ENCODE measurements around the gene CABP1. TPM values are rescaled to one million over a fixed set of nuclear protein-coding genes. Genes with fewer than 3 reads are reported as not detected.

Gene CABP1
- total RNA-seq, 1 donor from 2014 or later = 1.2 TPM

DNA sequence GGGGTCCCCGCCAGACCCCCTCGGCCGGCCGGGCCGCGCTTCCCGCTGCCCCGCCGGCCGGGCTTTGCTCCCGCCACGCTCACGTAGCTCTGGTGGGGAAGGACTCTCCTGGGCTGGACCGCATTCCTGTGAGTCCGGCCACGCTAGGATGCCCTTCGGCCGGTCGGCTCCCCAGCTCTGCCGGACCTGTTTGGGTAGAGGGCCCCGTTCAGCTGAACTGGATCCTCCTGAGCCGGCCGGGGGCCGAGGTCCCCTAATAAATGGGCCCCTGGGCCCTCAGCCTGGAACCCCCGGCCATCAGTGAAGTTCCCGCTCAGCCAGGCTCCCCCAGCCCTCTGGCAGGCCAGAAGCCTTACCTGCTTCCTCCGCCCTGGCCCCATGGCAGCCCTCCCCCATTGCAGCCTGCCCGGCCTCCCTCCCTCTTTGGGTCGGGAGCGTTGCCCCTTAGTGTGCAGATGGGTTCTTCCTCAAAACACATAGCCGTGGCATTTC, 70.4 kb downstream of the CABP1 start:
- Mint-ChIP-seq H3K9me3 (no peaks in the 10 kb centered on the region), H3K27ac (ENCODE audit: unreplicated experiment) (peak overlapping the region; percentile 89), H3K36me3 (ENCODE audit: low read depth) (peaks cover 6% of the 10 kb centered on the region), H3K4me1 (peaks cover 41% of the 10 kb centered on the region), H3K4me3 (peak overlapping the region; percentile 87), H3K27me3 (ENCODE audit: low read depth) (no peaks in the 10 kb centered on the region)
- DNase-seq (ENCODE audit: low read depth, low spot score) = no peak
- TF ChIP-seq, protein P1, sequence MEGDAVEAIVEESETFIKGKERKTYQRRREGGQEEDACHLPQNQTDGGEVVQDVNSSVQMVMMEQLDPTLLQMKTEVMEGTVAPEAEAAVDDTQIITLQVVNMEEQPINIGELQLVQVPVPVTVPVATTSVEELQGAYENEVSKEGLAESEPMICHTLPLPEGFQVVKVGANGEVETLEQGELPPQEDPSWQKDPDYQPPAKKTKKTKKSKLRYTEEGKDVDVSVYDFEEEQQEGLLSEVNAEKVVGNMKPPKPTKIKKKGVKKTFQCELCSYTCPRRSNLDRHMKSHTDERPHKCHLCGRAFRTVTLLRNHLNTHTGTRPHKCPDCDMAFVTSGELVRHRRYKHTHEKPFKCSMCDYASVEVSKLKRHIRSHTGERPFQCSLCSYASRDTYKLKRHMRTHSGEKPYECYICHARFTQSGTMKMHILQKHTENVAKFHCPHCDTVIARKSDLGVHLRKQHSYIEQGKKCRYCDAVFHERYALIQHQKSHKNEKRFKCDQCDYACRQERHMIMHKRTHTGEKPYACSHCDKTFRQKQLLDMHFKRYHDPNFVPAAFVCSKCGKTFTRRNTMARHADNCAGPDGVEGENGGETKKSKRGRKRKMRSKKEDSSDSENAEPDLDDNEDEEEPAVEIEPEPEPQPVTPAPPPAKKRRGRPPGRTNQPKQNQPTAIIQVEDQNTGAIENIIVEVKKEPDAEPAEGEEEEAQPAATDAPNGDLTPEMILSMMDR (conservative IDR thresholded peaks at IDR 0.05) = no peak

DNA sequence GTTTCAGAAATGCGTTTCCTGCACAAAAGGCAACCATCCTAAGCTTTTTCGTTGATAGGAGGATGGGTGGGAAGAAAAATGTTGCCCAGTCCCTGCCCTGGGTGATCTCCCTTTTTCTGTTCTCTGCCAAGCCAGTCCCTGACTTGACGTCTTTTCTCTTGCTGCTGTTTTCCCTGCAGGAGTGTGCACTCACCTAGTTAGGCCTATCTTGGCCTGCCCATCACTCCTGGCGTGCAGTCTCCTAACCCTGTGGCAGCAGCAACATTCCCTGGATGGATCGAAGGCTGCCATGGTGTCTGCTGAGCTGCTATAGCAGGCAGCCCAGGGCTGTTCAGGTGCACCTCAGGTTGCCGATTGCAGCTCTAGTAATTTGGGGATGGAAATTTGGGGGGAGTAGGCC, 71.0 kb downstream of the CABP1 start:
- no peak for DNase-seq (ENCODE audit: low read depth, low spot score)
- no peaks in the 10 kb centered on the region for H3K9me3 Mint-ChIP-seq
- H3K27ac Mint-ChIP-seq (ENCODE audit: unreplicated experiment) = peak overlapping the region; percentile 21
- peaks cover 6% of the 10 kb centered on the region for H3K36me3 Mint-ChIP-seq (ENCODE audit: low read depth)
- H3K4me1 Mint-ChIP-seq = peaks cover 41% of the 10 kb centered on the region
- TF ChIP-seq, protein P1 (conservative IDR thresholded peaks at IDR 0.05) = no peak
- H3K27me3 Mint-ChIP-seq (ENCODE audit: low read depth) = no peaks in the 10 kb centered on the region
- peak overlapping the region; percentile 87 for H3K4me3 Mint-ChIP-seq

DNA sequence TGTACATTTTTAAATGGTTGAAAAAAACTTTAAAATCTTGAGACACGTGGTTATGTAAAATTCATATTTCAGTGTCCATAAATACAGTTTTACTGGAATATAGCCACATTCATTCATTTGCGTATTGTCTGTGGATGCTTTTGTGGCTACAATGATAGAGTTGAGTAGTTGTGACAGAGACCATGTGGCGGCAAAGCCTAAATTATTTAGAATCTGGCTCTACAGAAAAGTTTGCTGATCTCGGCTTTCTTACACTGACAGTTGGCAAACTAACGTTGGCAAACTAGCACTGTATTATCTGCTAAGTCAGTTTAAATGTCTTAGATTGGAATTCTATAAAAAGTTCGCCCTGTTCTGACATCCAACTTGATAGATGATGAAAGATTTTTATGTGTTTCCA, 72.2 kb downstream of the CABP1 start:
- Mint-ChIP-seq H3K27ac (ENCODE audit: unreplicated experiment) (no peak overlapping the region), H3K4me1 (peaks cover 41% of the 10 kb centered on the region), H3K9me3 (no peaks in the 10 kb centered on the region), H3K36me3 (ENCODE audit: low read depth) (peaks cover 10% of the 10 kb centered on the region), H3K27me3 (ENCODE audit: low read depth) (no peaks in the 10 kb centered on the region), H3K4me3 (peak overlapping the region; percentile 87)
- TF ChIP-seq, protein P1 (conservative IDR thresholded peaks at IDR 0.05) = no peak
- no peak for DNase-seq (ENCODE audit: low read depth, low spot score)

DNA sequence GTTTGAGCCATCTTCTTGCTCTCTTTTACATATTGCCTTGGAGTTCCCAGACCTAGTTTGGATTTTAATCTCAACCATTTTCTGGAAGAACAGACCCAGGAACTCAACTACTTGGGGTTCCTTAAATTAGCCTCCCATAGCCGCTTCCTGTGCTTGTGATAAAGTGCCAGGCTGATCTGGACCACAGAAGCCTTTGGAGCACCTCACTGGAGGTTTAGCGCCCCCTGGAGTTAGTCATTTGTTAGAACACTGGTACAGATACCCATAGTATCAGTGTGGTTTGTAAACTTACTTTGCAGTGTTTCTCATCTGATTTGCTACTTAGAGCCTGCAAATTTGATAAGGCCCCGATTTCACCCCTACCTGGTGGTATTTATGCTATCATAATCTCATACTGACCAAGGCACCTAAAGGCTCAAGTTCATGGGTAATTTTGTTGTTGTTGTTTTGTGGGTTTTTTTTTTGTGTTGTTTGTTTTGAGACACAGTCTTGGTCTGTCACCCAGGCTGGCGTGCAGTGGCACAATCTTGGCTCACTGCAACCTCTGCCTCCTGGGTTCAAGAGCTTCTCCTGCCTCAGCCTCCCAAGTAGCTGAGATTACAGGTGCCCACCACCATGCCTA, 73.5 kb downstream of the CABP1 start:
- peak; percentile 83 for DNase-seq (ENCODE audit: low read depth, low spot score)
- Mint-ChIP-seq H3K4me1 (peaks cover 35% of the 10 kb centered on the region), H3K4me3 (peak overlapping the region; percentile 85), H3K27me3 (ENCODE audit: low read depth) (no peaks in the 10 kb centered on the region), H3K36me3 (ENCODE audit: low read depth) (peaks cover 14% of the 10 kb centered on the region), H3K9me3 (no peaks in the 10 kb centered on the region), H3K27ac (ENCODE audit: unreplicated experiment) (no peak overlapping the region)
- TF ChIP-seq, protein P1 (conservative IDR thresholded peaks at IDR 0.05) = peak; percentile 90

Other genes with a start within 250 kb of the CABP1 start
- 315 and 320 TPM in 2 replicates for gene COX6A1, start 202.5 kb upstream of the CABP1 start, total RNA-seq
- 38.0 and 38.1 TPM in 2 replicates for gene TRIAP1, start 194.2 kb upstream of the CABP1 start, total RNA-seq
- gene GATC, start 194.2 kb upstream of the CABP1 start, total RNA-seq = 32.0 and 33.8 TPM in 2 replicates
- gene SRSF9, start 170.9 kb upstream of the CABP1 start, total RNA-seq = 350 and 361 TPM in 2 replicates
- 375 and 382 TPM in 2 replicates for gene DYNLL1, start 144.5 kb upstream of the CABP1 start, total RNA-seq
- 38.5 and 39.0 TPM in 2 replicates for gene COQ5, start 111.5 kb upstream of the CABP1 start, total RNA-seq
- gene RNF10, start 106.3 kb upstream of the CABP1 start, total RNA-seq = 134 and 149 TPM in 2 replicates
- gene POP5, start 59.2 kb upstream of the CABP1 start, total RNA-seq = 49.7 and 55.8 TPM in 2 replicates
- gene MLEC, start 46.5 kb downstream of the CABP1 start, total RNA-seq = 165 and 167 TPM in 2 replicates
- gene UNC119B, start 69.8 kb downstream of the CABP1 start, total RNA-seq = 79.7 and 80.0 TPM in 2 replicates
- 5.6 and 5.9 TPM in 2 replicates for gene ACADS, start 85.2 kb downstream of the CABP1 start, total RNA-seq